Measurements from ENCODE around the gene MEDAG.

Gene MEDAG

DNA sequence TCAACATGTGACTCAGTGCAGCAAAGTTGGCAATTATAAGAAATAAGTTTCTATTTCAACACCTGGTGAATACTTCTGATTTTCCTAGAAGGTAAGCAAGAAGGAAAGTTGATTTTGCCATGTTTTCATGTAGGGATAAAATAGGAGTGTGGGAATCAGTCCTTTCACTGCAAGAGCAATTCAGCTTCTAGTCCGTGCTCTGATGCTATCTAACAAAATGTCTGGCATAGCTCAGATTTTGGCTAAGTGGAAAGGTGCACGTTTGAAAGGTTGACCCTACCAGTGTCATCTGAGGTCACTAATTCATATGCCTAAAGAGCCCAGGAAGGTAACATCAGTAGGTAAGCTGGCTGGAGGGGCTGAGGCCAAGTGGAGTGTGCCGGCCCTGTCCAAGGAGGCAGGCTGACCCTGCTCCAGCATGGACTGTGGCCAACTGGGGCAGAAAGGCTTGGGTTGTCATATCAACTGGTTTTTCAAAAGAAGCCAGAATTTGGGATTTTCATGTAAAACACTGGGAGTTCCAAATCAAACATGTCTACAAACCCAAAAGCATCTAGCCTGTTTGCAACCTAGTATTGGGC is 38.9 kb upstream of the MEDAG start:
- H3K4me3 ChIP-seq (ENCODE audit: control insufficient read depth, low read depth, low read length) = no peak overlapping the region
- DNase-seq (ENCODE audit: low read depth) = no peak
- no peak for TF ChIP-seq CTCF (IDR thresholded peaks at IDR 0.05; ENCODE audit: control insufficient read depth, insufficient read depth, low read depth, low read length, missing control alignments)

GRCh38 chr13:30868799-30869470 is 37.1 kb upstream of the MEDAG start:
- no peak for DNase-seq (ENCODE audit: low read depth)

GRCh38 chr13:30869491-30869890 is 36.6 kb upstream of the MEDAG start:
- no peak overlapping the region for H3K4me3 ChIP-seq (ENCODE audit: control insufficient read depth, low read depth, low read length)
- no peak for DNase-seq (ENCODE audit: low read depth)
- no peak for TF ChIP-seq CTCF (IDR thresholded peaks at IDR 0.05; ENCODE audit: control insufficient read depth, insufficient read depth, low read depth, low read length, missing control alignments)

More at GRCh38 chr13:30868799-30869470, 37.1 kb upstream of the MEDAG start:
- no peak for TF ChIP-seq CTCF (IDR thresholded peaks at IDR 0.05; ENCODE audit: control insufficient read depth, insufficient read depth, low read depth, low read length, missing control alignments)
- no peak overlapping the region for H3K4me3 ChIP-seq (ENCODE audit: control insufficient read depth, low read depth, low read length)

DNA sequence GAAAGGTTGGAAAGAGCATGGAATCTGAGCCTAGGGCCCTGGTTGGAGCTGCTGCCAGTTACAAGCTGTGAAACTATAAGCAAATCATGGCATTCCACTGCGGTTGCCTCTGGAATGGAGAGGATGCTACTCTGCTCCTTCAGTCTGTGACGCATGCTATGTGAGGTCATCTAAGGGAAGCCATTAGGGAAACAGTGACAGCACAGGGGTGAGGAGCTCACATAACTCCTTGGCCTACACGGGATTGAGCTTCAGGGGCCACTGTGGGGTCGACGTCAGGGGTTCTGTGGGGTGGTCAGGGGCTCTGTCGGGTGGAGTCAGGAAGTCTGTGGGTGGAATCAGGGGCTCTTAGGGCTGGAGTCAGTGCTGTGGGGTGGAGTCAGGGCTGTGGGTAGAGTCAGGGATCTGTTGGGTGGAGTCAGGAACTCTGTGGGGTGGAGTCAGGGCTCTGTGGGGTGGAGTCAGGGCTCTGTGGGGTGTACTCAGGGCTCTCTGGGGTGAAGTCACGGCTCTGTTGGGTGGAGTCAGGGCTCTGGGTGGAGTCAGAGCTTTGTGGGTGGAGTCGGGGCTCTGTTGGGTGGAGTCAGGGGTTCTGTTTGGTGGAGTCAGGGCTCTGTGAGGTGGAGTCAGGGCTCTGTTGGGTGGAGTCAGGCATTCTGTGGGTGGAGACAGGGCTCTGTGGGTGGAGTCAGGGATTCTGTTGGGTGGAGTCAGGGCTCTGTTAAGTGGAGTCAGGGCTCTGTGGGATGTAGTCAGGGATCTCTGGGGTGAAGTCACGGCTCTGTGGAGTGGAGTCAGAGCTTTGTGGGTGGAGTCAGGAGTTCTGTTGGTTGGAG is 35.8 kb upstream of the MEDAG start:
- TF ChIP-seq CTCF (IDR thresholded peaks at IDR 0.05; ENCODE audit: control insufficient read depth, insufficient read depth, low read depth, low read length, missing control alignments) = no peak
- DNase-seq (ENCODE audit: low read depth) = peak; percentile 90
- H3K4me3 ChIP-seq (ENCODE audit: control insufficient read depth, low read depth, low read length) = no peak overlapping the region; the same call in 1 of the 2 replicates

- no peak overlapping the region for H3K4me3 ChIP-seq (ENCODE audit: control insufficient read depth, low read depth, low read length)
- TF ChIP-seq CTCF (IDR thresholded peaks at IDR 0.05; ENCODE audit: control insufficient read depth, insufficient read depth, low read depth, low read length, missing control alignments) = no peak
Measured at GRCh38 chr13:30870916-30871587, 35.0 kb upstream of the MEDAG start.

DNA sequence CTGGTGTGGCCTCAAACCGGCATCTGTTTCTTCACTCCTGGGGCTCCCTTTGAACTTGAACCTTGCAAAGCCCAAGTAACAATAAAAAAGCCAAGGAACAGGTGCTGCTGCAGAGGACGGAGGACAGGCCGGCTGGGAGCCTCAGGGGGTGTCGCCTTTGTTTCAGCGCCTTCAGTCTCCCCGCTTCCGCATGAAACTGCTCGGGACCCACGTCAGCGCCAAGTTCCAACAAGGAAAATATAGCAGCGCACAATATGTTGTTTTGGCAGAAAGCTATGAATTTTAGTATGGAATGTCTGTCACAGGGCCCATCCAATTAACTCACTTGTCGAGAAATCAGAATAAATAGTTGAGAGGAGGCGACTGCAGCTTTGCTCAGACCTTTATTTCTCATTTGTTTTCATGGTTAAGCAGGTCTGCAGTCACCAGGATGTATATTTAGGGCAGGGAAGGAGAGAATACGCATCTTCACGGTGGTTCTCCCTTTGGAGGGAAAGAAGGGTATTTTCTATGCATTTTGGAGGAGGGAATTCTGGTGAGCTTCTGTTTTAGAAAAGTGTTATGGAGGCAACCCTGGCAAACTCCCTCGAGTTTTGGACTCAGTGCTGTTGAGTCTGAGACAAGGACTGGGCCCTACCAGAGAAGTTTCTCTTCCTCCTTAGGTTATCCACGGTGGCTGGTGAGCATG is 34.3 kb upstream of the MEDAG start:
- TF ChIP-seq CTCF (IDR thresholded peaks at IDR 0.05; ENCODE audit: control insufficient read depth, insufficient read depth, low read depth, low read length, missing control alignments) = no peak
- DNase-seq (ENCODE audit: low read depth) = no peak
- H3K4me3 ChIP-seq (ENCODE audit: control insufficient read depth, low read depth, low read length) = no peak overlapping the region

More at GRCh38 chr13:30870916-30871587, 35.0 kb upstream of the MEDAG start:
- no peak for DNase-seq (ENCODE audit: low read depth)

Data from AG09309 (cell line).